HG03139 (cell line): ENCODE results near the gene CHST2.
"Not testable (repeated sequence)": the region's sequence is repeated elsewhere in the genome, so short reads cannot be mapped to it uniquely, and the experiment has no call there.

ENCODE experiments used
- ATAC-seq: cut with Tn5 transposase; IDR thresholded peaks from one replicate; pipeline ENCODE4 v1.9.1; 2021; ENCODE audit not compliant: unreplicated experiment

The CHST2 gene, protein sequence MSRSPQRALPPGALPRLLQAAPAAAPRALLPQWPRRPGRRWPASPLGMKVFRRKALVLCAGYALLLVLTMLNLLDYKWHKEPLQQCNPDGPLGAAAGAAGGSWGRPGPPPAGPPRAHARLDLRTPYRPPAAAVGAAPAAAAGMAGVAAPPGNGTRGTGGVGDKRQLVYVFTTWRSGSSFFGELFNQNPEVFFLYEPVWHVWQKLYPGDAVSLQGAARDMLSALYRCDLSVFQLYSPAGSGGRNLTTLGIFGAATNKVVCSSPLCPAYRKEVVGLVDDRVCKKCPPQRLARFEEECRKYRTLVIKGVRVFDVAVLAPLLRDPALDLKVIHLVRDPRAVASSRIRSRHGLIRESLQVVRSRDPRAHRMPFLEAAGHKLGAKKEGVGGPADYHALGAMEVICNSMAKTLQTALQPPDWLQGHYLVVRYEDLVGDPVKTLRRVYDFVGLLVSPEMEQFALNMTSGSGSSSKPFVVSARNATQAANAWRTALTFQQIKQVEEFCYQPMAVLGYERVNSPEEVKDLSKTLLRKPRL

DNA sequence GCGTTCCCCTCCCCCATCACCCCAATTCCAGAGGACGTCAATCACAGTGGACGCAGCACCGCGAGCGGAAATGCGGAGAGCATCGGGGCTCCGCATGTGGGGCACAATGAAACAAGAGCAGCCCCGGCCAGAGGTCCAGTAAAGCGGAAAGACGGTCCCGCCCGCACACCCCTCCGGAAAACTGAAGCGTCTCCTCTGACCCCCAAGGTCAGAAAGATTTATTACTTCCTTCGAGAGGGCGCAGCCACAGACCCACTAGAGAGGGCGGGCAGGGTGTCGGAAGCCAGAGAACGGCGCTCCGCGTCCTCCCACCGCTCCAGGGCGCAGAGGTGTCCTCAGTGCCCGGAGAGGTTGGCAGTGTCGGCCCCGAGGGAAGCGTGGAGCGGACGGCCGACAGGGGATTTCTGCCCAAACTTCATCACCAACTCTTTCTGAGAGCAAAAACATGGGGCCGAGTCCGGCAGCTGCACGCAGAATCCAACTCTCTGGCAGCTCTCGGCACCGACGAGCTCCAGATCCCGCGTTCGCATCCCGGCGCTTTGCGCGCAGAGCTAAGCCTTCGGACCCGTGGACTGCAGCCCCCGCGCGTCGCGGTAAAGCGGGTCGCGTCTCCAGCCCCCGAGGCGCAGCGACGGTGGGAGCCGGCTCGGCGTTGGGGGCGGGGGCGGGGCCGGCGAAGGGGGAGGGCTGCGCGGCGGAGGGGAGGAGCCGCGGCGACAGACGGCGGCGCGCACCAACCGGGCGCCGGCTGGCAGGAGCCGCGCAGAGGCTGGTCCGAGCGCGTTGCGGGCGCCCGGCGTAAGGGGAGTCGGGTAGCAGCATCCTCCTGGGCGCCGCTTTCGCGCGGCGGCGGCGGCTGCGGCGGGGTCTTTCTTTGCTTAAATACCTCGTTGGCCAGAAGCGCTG lies at the start of gene CHST2:
Gene CHST2, plus strand, starts transcription at position 763 of the 906 bp plus-strand sequence. CDS start 1,046 bp downstream, outside the sequence.
- ATAC-seq: peak; percentile 72

DNA sequence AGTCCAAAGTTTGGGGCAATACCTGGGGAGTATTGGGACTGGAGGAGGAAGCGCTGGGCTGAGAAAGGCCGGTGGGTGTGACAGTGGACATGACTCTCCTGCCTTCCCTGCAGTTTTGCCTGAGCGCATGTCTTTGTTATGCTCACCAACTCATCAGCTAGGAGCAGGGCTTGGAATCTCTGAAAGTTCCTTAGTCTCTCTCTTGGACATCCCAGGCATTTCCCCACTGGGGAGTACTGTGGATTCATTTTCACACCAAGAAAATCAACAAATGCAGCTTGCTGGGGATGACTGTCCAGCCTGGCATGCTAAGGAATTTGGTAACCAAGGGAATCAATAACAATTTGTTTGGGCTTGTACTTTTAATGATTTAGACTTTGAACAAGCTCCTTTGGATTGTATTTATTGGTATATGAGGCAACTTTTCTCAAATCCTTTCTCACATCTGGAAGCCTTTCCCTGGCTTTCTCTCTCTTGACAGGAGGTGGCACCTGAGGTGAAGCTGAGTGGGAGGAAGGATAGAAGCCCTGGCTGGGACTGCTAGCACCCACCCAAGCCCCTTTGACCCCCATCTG lies 48.5 kb upstream of the CHST2 start:
- ATAC-seq: no peak

DNA sequence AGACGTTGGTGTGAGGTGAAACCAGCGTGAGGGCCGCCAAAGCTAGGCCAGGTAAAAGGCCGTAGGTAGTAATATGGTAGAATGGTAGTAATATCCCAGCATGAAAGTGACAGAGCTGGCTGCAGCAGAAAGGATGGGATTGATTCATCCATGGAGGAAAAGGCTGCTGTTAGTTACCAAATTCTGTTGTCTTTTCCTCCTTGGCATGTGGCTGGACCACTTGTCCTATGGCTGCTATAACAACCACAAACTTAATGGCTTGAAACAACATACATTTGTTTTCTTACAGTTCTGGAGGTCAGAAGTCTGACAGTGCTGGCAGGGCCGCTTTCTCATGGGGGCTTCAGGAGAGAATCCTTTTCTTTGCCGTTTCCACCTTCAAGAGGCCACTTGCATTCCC lies 47.8 kb upstream of the CHST2 start:
- no peak for ATAC-seq

DNA sequence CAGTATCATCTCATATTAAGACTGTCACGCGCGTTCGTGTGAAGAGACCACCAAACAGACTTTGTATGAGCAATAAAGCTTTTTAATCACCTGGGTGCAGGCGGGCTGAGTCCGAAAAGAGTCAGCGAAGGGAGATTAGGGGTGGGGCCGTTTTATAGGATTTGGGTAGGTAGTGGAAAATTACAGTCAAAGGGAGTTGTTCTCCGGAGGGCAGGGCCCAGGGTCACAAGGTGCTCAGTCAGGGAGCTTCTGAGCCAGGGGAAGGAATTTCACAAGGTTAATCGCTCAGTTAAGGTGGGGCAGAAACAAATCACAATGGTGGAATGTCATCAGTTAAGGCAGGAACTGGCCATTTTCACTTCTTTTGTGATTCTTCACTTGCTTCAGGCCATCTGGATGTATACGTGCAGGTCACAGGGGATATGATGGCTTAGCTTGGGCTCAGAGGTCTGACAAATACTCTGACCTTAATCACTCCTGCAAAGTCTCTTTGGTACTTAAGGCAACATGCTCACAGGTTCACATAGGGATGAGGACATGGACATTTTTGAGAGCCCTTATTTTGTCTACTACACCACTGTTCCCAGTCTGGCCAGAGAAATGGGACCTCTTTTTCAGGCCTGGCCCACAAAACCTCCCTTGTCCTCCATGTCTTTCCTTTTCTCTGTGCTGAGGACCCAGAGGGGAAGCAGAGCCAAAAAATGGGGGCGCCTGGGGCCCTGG lies 47.1 kb upstream of the CHST2 start:
- not testable (repeated sequence) for ATAC-seq

DNA sequence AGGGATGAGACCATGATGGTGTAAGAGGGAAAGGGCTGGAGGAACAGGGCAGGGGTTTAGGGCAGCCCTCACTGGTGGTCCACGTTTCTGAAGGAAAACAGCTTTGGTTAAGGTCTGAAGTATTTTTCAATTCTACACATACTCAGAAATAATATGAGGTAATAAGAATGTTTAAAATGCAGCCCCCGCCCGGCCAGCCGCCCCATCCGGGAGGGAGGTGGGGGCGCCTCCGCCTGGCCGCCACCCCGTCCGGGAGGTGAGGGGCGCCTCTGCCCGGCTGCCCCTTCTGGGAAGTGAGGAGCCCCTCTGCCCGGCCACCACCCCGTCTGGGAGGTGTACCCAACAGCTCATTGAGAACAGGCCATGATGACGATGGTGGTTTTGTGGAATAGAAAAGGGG lies 46.0 kb upstream of the CHST2 start:
- ATAC-seq: not testable (repeated sequence)

DNA sequence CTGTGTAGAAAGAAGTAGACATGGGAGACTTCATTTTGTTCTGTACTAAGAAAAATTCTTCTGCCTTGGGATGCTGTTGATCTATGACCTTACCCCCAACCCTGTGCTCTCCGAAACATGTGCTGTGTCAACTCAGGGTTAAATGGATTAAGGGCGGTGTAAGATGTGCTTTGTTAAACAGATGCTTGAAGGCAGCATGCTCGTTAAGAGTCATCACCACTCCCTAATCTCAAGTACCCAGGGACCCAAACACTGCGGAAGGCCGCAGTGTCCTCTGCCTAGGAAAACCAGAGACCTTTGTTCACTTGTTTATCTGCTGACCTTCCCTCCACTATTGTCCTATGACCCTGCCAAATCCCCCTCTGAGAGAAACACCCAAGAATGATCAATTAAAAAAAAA lies 45.6 kb upstream of the CHST2 start:
- ATAC-seq: not testable (repeated sequence)

DNA sequence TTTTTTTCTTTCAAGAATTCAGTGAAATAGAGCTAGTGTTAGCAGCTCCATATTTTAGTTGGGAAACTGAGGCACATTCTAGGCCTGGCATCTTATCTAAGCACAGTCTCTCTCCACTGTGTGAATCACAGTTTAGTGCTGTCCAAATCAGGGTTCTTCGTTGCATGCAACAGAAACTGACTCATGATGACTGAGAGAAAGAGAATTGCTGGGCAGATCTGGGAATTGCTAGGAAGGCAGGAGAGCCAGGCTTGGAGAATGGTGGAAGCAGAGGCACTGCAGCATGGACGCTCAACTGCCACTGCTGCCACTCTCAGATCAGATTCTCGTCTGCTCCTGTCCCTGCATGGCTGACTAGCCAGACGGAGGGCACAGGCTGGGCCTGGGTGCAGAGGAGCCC lies 40.7 kb upstream of the CHST2 start:
- ATAC-seq: no peak

DNA sequence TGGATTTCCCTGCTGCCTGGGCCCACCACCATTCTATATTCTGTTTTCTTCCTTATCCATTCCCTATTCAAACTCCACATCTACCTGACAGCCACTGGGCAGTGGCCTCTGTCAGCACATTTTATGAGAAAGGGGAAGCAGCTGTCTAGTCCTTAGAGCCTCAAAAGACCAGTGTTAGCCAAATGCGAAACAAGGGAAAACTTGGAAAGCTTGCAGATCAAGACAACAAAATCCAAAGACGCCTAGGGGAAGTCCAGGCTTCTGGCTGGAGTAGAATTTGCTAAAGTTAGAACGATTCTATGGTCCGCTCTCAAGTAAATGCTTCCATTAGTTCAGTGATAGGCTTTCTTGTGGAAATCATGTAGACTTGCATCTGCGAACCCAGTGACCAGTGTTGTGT lies 39.4 kb upstream of the CHST2 start:
- ATAC-seq: no peak

DNA sequence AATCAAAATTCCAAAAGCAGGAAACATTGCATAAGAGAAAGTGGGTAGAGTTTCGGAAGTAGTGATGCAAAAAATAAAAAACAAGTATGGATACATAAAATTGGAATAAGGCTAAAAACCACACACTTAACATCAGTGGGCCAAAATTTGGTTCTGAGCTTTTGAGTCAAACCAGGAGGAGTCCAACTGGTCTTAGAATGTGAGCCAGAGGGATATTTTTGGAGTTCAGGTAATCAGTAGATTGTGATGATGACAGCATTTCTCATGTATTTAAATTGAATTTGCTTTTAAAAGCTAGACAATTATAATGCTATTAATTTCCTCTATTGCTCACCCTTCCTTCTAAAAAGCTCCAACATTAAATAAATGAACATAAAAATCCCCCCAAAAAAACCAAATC lies 38.2 kb upstream of the CHST2 start:
- ATAC-seq: no peak

DNA sequence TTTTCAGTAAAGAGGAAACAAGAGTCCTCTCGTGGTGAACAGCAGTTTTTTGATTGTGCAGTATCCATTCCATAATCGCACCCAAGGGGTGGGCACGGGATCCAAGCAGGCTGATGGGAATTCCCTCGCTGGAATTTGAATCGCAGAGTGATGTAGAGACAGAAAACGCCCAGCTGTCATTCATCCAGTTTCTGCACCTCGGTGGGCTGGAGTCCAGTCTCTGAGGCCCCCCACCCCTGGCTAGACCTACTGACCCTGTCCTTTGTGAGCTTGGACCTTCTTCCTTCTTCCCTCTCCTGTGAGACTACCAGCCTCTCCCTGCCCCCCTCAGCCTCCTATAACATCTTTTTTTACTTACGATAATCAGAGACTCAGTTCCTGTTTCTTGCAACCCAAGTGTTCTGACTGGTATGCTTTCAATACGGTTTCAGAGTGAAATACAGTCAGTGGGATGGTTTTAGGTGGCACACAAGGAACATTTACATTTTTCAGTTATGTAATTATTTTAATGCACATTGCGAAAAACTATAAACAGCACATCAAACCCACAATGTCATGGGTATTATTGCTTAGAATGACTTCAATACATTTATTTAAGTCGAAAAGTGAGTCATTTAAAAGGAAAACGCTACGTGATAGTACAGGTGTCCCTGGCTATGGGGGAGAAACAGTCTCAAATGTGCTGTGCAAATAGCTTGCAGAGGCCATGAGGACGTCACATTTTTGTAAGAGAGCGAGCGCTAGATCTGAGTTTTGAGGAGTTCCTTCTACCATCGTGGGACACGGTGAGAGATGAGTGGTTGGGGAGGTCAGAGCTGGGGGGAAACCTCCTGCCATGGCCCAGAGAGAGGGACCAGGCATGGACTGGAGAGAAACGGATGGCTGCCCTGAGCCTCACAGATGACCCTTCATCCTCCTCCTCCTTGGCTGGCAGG lies 37.5 kb upstream of the CHST2 start:
- peak; percentile 60 for ATAC-seq

DNA sequence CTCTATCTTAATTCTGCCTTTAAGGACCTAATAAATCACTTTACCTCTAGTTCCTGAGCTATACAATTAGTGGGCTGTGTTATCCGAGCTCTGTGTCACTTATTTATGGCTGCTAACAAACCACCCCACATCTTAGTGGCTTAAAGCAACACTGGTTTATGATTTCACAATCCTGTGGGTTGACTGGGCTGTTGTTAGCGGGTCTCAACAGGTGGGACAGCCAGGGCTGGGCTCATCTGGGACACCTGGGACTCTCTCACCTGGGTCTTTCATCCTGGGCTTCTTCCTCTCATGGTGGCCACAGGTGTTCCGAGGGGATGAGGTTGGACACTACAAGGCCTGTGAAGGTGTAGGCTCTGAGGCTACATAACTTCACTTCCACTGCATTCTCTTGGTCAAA lies 35.8 kb upstream of the CHST2 start:
- no peak for ATAC-seq

DNA sequence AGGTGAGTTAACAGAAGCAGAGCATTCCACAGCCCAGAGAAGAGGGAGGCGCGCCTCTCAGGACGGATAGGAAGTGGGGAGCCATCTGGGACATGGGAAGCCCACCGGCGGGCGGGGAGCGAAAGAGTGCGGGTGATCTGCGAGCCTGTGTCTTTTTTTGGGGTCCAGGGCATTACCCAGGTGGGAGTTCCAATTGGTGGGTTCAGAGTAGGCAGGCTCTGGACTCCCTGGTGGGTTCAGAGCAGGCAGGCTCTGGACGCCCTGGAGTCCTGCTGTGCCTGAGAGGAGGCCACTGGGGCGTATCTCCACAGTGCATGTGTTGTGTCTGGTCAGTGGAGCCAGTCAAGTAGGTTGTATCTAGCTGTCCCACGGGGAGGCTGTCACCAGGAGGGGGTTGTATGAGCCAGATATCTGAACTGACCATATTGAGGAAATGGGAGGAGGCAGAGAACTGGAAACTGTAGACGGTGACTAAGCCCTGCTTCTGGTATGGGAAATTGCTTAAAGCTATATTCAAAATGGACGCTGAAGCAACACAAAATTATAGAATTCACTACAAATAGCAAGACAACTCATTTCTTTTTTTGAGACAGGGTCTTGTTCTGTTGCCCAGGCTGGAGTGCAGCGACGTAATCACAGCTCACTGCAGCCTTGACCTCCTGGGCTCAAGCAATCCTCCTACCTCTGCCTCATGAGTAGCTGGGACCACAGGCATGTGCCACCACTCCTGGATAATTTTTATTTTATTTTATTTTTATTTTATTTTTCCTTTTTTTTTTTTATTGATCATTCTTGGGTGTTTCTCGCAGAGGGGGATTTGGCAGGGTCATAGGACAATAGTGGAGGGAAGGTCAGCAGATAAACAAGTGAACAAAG lies 34.5 kb upstream of the CHST2 start:
- ATAC-seq: peak; percentile 70

DNA sequence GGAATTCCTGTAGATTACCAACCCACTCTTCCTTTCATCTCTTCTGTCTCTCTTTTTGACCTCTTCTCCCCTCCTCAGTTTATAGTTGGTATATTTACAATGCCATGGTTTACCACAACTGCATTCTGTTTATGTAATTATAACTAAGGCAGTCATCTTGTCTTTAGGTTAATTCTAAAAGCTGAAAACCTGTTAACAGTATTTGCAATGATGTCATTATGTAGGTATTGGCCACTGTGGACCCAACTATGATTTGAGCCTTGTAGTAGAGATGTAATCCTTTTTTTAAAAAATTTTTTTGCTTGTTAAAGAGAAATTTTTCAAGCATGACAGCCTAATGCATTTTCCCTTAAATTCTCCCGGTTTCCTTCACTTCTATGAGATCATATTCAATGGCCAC lies 30.7 kb upstream of the CHST2 start:
- ATAC-seq: no peak

DNA sequence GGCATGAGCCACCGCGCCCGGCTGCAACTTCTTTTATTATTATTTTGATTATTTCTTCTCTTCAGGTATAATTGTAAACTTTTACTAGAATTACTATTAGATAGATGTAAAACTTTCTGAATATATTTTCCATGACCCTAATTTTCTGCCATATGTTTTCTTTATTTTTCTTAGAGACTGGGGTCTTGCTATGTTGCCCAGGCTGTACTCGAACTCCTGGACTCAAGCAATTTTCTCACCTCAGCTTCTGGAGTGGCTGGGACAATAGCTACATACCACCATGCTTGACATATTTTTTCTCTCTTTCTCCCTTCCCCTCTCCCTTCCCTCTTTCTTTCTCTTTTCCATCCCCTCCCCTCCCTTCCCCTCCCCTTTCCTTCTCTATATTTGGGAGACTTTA lies 29.6 kb upstream of the CHST2 start:
- no peak for ATAC-seq

DNA sequence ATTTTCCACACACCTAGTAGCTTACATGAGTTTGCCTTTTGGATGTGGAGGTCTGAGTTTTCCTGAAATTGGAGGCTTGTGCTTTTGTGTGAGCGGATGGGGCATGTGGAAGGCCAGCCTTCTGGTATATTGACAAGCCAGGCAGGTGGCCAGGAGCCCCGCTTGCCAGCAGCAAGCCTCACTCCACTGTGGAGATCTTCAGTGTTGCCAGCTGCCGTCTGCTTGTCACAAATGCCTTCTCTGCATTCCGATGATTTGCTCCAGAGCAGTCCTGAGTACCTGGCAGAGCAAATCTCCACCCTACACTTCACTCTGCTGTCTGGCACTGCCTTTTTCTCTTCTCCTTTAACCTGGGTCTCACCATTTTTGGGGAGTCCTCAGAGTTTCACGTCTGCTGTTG lies 29.1 kb upstream of the CHST2 start:
- no peak for ATAC-seq

DNA sequence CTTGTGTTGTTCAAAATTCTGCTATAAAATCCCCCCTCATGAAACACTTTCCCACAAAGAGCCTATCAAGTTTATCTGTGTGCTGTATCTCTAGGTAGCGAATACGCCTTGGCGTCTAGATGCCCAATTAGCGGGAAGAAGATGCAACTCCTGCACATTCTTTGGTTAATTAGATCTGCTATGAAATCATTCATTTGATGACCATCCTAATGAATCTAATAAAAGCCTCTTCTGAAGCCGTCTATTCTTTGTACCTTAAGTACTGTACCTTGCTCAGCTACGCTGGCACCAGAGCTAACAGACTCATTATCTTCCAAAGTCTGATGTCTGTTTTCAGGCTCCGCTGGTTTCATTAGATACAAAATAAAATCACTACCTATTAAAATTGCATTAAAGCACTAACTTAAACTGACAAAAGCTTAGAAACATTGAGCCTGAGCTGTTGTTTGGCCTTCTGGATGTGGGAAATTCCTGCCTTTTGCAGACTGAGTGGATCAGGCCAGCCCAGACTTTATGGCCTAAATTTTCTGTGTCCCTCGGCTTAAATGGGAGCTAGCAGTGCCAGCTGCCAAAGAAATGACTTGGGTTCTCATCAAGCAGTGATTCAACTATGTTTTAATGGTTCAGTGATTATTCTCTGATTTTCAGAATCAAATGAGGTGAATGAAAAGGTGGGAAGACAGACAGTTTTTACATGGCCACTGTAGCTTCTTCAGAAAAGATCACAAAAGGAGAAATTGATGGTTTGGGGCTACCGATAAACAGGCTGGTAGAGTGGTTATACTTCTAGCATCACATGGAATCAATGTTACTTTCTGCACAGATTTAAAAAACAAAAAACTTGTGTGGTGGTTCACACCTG lies 28.4 kb upstream of the CHST2 start:
- ATAC-seq: no peak

DNA sequence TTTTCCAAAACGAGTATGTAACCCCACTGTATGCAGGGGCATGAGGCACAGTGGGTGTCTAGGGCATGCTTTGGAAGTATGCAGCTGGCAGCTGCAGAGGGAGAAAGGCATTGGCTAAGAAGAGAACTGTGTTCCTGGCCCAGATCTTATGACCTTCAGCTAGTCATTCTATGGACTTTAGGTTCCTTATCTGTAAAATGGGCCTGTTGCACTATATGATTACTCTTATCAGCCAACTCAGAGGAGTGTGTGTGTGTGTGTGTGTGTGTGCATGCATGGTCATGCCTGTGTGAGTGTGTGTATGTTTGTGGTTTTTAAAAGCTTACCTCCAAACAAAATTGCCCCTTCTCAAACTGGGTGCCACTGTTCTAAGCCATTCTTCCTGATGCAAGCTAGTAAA lies 27.4 kb upstream of the CHST2 start:
- ATAC-seq: no peak

DNA sequence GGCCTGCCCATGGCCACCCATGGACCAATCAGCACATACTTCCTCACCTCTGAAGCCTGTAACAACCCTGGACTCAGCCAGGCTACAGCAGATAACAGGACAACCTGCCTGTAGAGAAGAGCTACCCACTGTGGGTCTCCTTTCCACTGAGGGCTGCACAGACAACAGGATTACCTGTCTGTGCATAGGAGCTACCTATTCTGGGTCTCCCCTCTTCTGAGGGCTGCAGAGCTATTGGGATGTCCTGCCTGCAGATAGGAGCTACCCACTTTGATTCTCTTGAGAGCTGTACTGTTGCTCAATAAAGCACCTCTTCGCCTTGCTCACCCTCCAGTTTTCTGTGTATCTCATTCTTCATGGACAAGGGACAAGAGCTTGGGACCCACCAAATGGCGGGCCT lies 23.8 kb upstream of the CHST2 start:
- ATAC-seq: no peak
